Immature natural killer cell (primary cell): ENCODE data around the gene GMDS. TPM values are rescaled to one million over a fixed set of nuclear protein-coding genes. Genes with fewer than 3 reads are reported as not detected.

Experiments used
- DNase-seq, 3 donors: peaks; one replicate each; pipeline ENCODE4 v3.0.0; 2022; ENCODE audit warnings: mixed read lengths in 1 of 3
- H3K27ac Mint-ChIP-seq, 6 donors: one replicate each; pipeline ENCODE4 v1.8.0; 2020; ENCODE audit warnings: mixed read lengths in 6 of 6, mild to moderate bottlenecking in 5 of 6, inconsistent platforms in 4 of 6, moderate library complexity in 3 of 6
- H3K27me3 Mint-ChIP-seq, 3 donors: one replicate each; pipeline ENCODE4 v1.8.0; 2020 to 2021; ENCODE audit warnings: low read depth in 3 of 3, mild to moderate bottlenecking in 3 of 3, mixed read lengths in 3 of 3, moderate library complexity in 3 of 3, inconsistent platforms in 1 of 3
- H3K36me3 Mint-ChIP-seq, 3 donors: one replicate each; pipeline ENCODE4 v1.8.0; 2020; ENCODE audit warnings: mixed read lengths in 3 of 3, inconsistent platforms in 2 of 3, mild to moderate bottlenecking in 2 of 3
- H3K4me1 Mint-ChIP-seq, 2 donors: one replicate each; pipeline ENCODE4 v1.8.0; 2020; ENCODE audit warnings: inconsistent platforms in 2 of 2, mild to moderate bottlenecking in 2 of 2, mixed read lengths in 2 of 2, moderate library complexity in 1 of 2
- H3K4me3 Mint-ChIP-seq, 5 donors: one replicate each; pipeline ENCODE4 v1.8.0; 2020; ENCODE audit warnings: mild to moderate bottlenecking in 5 of 5, mixed read lengths in 5 of 5, inconsistent platforms in 3 of 5, moderate library complexity in 3 of 5
- H3K9me3 Mint-ChIP-seq, 6 donors: one replicate each; pipeline ENCODE4 v1.8.0; 2020; ENCODE audit warnings: mild to moderate bottlenecking in 6 of 6, mixed read lengths in 6 of 6, inconsistent platforms in 4 of 6, moderate library complexity in 3 of 6
- polyA plus RNA-seq, 3 donors: library from polyadenylated mRNA; unstranded; fragments of 300-500 nt; fragmentation: Illumina TruSeq; gene quantifications; one replicate each; pipeline ENCODE4 v1.2.3, GENCODE V29; 2021

The GMDS gene
- polyA plus RNA-seq, 3 donors from 2014 or later = 14.1 to 25.4 (median 22.5) TPM

DNA sequence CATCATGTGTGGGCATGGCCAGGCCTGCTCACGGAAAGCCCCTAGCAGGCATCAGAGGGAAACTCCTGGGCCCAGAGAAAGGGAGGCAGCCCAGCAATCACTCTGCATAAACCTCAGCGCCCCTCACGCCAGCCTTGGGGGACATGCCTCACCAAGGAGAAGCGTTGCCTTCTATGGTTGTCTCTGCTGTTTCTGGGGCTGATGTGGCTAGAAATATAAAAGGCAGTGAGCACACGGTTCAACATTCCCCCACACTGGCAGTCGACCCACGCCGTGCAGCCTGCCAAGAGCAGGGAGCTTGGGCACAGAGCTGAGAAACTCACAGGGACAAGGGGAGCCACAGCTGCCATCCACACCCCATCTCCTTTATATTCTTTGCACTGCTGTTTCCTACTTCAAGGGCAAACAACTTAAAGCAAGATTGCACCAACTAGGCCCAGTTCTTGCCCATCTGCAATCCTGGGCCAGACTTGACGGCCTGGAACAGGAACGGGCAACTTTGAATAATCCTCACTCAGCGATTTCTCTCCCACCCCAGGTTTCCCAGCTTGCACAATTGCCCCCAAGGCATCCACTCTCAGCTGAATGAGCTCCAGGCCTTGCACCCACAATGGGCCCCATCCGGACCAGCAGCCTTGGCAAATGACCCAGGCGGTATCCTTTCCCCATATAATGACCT lies 671.2 kb downstream of the GMDS start:
- H3K27me3 Mint-ChIP-seq = peaks cover 0 to 21% (median 0%) of the 10 kb centered on the region in 3 donors
- H3K9me3 Mint-ChIP-seq = peaks cover 15 to 23% (median 18%) of the 10 kb centered on the region in 6 donors
- no peak for DNase-seq
- H3K4me1 Mint-ChIP-seq = no peaks in the 10 kb centered on the region
- H3K27ac Mint-ChIP-seq = no peak overlapping the region
- H3K36me3 Mint-ChIP-seq = peaks cover 14 to 17% (median 17%) of the 10 kb centered on the region in 3 donors
- H3K4me3 Mint-ChIP-seq = no peak overlapping the region
